DOHH2 (cell line): ENCODE results near the gene RAB13.

Source experiments
- CTCF ChIP-seq: fragments of 200-600 bp; sonication (generic); IDR thresholded peaks from one replicate; pipeline ENCODE4 v1.5.1; 2014; ENCODE audit warnings: antibody characterized with exemption, mild to moderate bottlenecking, low read depth, low read length; ENCODE audit not compliant: poor library complexity, severe bottlenecking
- EZH2phosphoT487 ChIP-seq: fragments of 200-600 bp; sonication (generic); IDR thresholded peaks from 2 replicates; pipeline ENCODE4 v1.6.1; 2017; ENCODE audit warnings: borderline replicate concordance, mild to moderate bottlenecking, antibody characterized with exemption, low read length, moderate library complexity, mixed read lengths

- TF ChIP-seq CTCF (no peak), EZH2phosphoT487 (no peak)
Measured at GRCh38 chr1:153960206-153960605, 25.9 kb downstream of the RAB13 start.
